Body of pancreas (tissue), 4 donors: ENCODE results near the gene DEK. TPM values are rescaled to one million over a fixed set of nuclear protein-coding genes. Genes with fewer than 3 reads are reported as not detected.

Experiments
- ATAC-seq: fragments of 150-250 bp; one replicate; pipeline ENCODE4 v1.9.1; 2016
- DNase-seq, 4 donors: peaks; one replicate each; pipeline ENCODE4 v3.0.0-alpha.2; 2019
- H3K27ac ChIP-seq, 4 donors: fragments of 200-600 bp; sonication (generic); 1 replicate in 3 of 4; 2 replicates in 1 of 4; pipeline versions ENCODE4 v1.5.1 to v1.6.1; 2016 to 2019; ENCODE audit warnings: mild to moderate bottlenecking in 1 of 4, mixed read lengths in 1 of 4, moderate library complexity in 1 of 4
- H3K27me3 ChIP-seq, 2 donors: fragments of 200-600 bp; sonication (generic); one replicate each; pipeline ENCODE4 v1.6.0; 2016; ENCODE audit warnings: mild to moderate bottlenecking in 1 of 2
- H3K36me3 ChIP-seq, 2 donors: fragments of 200-600 bp; sonication (generic); replicated peaks in 1 of 2; 2 replicates each; pipeline ENCODE4 v1.5.1; 2016; ENCODE audit warnings: low read depth in 2 of 2; ENCODE audit not compliant: insufficient read depth in 1 of 2
- H3K4me1 ChIP-seq: fragments of 200-600 bp; sonication (generic); one replicate; pipeline ENCODE4 v1.6.0; 2016
- H3K4me3 ChIP-seq, 2 donors: fragments of 200-600 bp; sonication (generic); 1 replicate in 1 of 2; 2 replicates in 1 of 2; pipeline ENCODE4 v1.5.1; 2016 to 2019
- H3K9me3 ChIP-seq, 3 donors: fragments of 200-600 bp; sonication (generic); 1 replicate in 2 of 3; 2 replicates in 1 of 3; pipeline ENCODE4 v1.5.1; 2016
- CTCF ChIP-seq, 7 experiments: fragments of 450-650 bp in 4 of 7; fragments of 200-600 bp in 3 of 7; sonication (generic) in 3 of 7; IDR thresholded peaks; one replicate each; pipeline ENCODE4 v1.5.1; 2016 to 2019; ENCODE audit warnings: antibody characterized with exemption in 7 of 7
- POLR2A ChIP-seq, 3 donors: fragments of 450-650 bp; IDR thresholded peaks; one replicate each; pipeline ENCODE4 v1.6.1; 2016; ENCODE audit warnings: antibody characterized with exemption in 3 of 3, mild to moderate bottlenecking in 2 of 3
- WGBS, 2 donors: methylation state at CpG; one replicate each; pipeline ENCODE4 v1.1.5; 2017; 5-methylcytosine and 5-hydroxymethylcytosine counted together
- intact Hi-C: fragments of 100-400 bp; cut with DNase I; formaldehyde crosslinking; loops from one replicate; pipeline ENCODE4 v1.15.1; 2023
- total RNA-seq, 2 donors: library from RNA; depleted of rRNA; stranded (reverse); fragments of >200 nt; gene quantifications; one replicate each; pipeline ENCODE4 v1.1.0, GENCODE V29; 2016

Gene DEK
- total RNA-seq, 2 donors from 2014 or later = 67.2 to 72.9 TPM

- Histone ChIP-seq H3K36me3 (peaks cover 0 to 8% of the 10 kb centered on the region in 2 donors), H3K27me3 (no peaks in the 10 kb centered on the region), H3K27ac (no peak overlapping the region), H3K4me1 (peaks cover 5% of the 10 kb centered on the region), H3K9me3 (no peaks in the 10 kb centered on the region), H3K4me3 (no peak overlapping the region)
- ATAC-seq (no peak), DNase-seq (no peak)
- intact Hi-C loops = no loop called here
- TF ChIP-seq CTCF (IDR thresholded peaks at IDR 0.05) (no peak), POLR2A (IDR thresholded peaks at IDR 0.05) (no peak)
- WGBS, 2 donors = 88 to 90% methylated on average over 8 of the region's 8 CpGs
These were observed 59.6 kb downstream of the DEK start for GRCh38 chr6:18204691-18205090.

GRCh38 chr6:18203786-18204185 is 60.5 kb downstream of the DEK start:
- Histone ChIP-seq H3K4me1 (peaks cover 5% of the 10 kb centered on the region), H3K36me3 (peaks cover 0 to 8% of the 10 kb centered on the region in 2 donors), H3K27ac (no peak overlapping the region), H3K4me3 (no peak overlapping the region), H3K27me3 (no peaks in the 10 kb centered on the region), H3K9me3 (no peaks in the 10 kb centered on the region)
- TF ChIP-seq CTCF (IDR thresholded peaks at IDR 0.05) (no peak), POLR2A (IDR thresholded peaks at IDR 0.05) (no peak)
- intact Hi-C loops = no loop called here
- 90 to 91% methylated on average over 6 of the region's 6 CpGs for WGBS, 2 donors
- no peak for DNase-seq
- no peak for ATAC-seq

- DNase-seq = no peak
- Histone ChIP-seq H3K4me1 (no peaks in the 10 kb centered on the region), H3K36me3 (peaks cover under 1% of the 10 kb centered on the region in 2 donors), H3K27me3 (no peaks in the 10 kb centered on the region), H3K4me3 (no peak overlapping the region), H3K27ac (no peak overlapping the region), H3K9me3 (no peaks in the 10 kb centered on the region)
- intact Hi-C loops = no loop called here
- ATAC-seq = no peak
- WGBS, 2 donors = 94 to 97% methylated on average over 3 of the region's 3 CpGs
- no peak for TF ChIP-seq POLR2A (IDR thresholded peaks at IDR 0.05)
- no peak for TF ChIP-seq CTCF (IDR thresholded peaks at IDR 0.05)
These were observed 72.3 kb downstream of the DEK start for GRCh38 chr6:18192026-18192425.

DNA sequence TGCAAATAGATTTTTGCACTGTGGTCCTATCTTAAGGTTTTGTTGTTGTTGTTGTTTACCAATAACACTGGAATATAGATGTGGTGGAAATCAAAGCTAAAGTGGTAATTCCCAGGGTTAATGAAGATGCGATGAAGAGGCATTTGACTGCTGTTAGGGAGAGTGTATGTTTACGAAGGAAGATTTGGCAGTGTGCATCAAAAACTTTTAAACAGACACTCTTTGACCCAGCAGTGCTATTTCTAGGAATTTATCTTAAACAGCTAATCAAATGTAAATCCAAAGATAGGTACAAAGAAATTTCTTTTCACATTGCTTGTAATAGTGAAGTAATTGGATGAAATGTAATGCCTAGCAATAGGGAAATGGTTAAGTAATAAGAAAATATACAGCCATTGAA is 75.1 kb downstream of the DEK start:
- Histone ChIP-seq H3K4me1 (no peaks in the 10 kb centered on the region), H3K27ac (no peak overlapping the region), H3K27me3 (no peaks in the 10 kb centered on the region), H3K4me3 (no peak overlapping the region), H3K9me3 (no peaks in the 10 kb centered on the region), H3K36me3 (no peaks in the 10 kb centered on the region)
- no peak for DNase-seq
- TF ChIP-seq POLR2A (IDR thresholded peaks at IDR 0.05) (no peak), CTCF (IDR thresholded peaks at IDR 0.05) (no peak)
- WGBS, 2 donors = 95 to 100% methylated on average over 2 of the region's 2 CpGs
- intact Hi-C loops = no loop called here
- ATAC-seq = no peak

DNA sequence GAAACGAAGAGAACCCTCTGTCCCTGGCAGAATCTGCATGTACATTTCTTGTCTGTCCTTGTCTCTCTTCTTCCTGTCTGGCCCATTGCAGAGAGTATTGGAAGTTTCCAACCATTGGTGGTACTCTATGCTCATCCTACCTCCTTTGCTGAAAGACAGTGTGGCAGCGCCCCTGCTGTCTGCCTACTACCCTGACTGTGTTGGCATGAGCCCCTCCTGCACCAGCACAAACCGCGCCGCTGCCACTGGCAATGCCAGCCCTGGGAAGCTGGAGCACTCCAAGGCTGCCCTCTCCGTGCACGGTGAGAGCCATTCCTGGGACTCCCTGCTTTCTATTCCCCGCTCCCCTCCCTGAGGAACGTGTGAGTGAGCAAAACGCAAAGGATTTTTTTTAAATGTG is 76.6 kb downstream of the DEK start:
- ATAC-seq = no peak
- DNase-seq = no peak
- no peaks in the 10 kb centered on the region for H3K36me3 ChIP-seq
- H3K9me3 ChIP-seq = no peaks in the 10 kb centered on the region
- TF ChIP-seq CTCF (IDR thresholded peaks at IDR 0.05) = no peak
- TF ChIP-seq POLR2A (IDR thresholded peaks at IDR 0.05) = no peak
- no peak overlapping the region for H3K4me3 ChIP-seq
- H3K27ac ChIP-seq = no peak overlapping the region
- H3K27me3 ChIP-seq = no peaks in the 10 kb centered on the region
- 90 to 91% methylated on average over 10 of the region's 10 CpGs for WGBS, 2 donors
- intact Hi-C loops = no loop called here
- H3K4me1 ChIP-seq = peaks cover 4% of the 10 kb centered on the region
